GM21515 (cell line): ENCODE measurements around the gene ATP9B.
"Not testable (repeated sequence)": the region's sequence is repeated elsewhere in the genome, so short reads cannot be mapped to it uniquely, and the experiment has no call there.

ENCODE experiments used
- ATAC-seq: cut with Tn5 transposase; IDR thresholded peaks from one replicate; pipeline ENCODE4 v1.9.1; 2021; ENCODE audit not compliant: unreplicated experiment

ATP9B gene

GRCh38 chr18:79129120-79129519, 59.9 kb downstream of the ATP9B start:
- no peak for ATAC-seq

GRCh38 chr18:79133724-79134123, 64.5 kb downstream of the ATP9B start:
- ATAC-seq = no peak

DNA sequence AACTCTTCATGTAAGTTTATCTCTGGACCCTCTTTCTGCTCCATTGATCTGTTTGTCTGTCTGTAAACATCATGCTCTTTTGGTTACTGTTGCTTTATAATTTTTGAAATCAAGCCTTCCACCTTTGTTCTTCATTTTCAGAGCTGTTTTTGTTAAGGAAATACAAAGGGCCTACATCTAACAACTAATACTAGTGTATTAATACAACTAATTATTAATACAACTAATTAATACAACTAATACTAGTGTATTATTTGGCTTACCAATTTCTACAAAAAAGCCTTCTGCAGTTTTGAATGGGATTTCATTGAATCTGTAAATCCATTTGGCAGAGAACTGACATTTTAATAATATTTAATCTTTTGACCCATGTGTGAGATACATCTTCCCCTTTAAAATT, 66.7 kb downstream of the ATP9B start:
- ATAC-seq = no peak

- no peak for ATAC-seq
Measured at GRCh38 chr18:79136742-79137141, 67.5 kb downstream of the ATP9B start.

- no peak for ATAC-seq
Measured at GRCh38 chr18:79139206-79139605, 70.0 kb downstream of the ATP9B start.

DNA sequence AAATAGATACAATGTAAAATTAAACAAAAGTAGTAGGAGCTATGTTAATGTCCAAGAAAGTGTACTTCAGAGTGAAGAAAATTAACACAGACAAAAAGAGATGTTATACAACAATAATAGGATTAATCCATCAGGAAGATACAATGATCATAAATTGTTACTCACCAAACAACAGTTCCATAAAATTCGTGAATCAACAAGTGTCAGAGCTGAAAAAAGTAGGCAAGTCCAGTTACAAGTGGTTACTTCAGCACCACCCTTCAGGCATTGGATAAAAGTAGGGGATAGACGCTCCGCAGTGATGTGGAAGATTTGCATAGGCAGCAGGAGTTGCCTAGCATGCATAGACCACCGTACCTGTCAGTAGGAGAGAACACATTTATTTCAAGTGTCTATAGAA, 77.8 kb downstream of the ATP9B start:
- no peak for ATAC-seq

GRCh38 chr18:79151191-79151590, 82.0 kb downstream of the ATP9B start:
- no peak for ATAC-seq

GRCh38 chr18:79156327-79156726, 87.1 kb downstream of the ATP9B start:
- ATAC-seq = no peak

DNA sequence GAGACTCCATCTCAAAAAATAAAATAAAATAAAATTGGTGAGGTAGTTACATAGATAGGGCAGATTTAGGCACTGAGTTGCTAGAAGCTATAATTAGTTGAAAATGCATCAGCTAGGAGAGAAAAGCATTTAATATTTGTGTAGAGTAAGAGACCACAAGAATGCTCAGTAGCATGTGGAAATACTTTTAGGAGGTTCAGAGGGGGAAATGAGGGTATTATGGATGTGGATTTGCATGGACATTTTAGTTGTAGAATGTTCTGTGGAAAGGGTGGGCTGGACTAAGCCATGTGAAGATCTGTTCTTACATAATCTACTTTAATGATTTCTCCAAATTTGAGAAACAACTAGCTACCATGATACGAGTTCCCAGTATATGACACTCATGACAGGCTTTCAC, 95.5 kb downstream of the ATP9B start:
- ATAC-seq = no peak

DNA sequence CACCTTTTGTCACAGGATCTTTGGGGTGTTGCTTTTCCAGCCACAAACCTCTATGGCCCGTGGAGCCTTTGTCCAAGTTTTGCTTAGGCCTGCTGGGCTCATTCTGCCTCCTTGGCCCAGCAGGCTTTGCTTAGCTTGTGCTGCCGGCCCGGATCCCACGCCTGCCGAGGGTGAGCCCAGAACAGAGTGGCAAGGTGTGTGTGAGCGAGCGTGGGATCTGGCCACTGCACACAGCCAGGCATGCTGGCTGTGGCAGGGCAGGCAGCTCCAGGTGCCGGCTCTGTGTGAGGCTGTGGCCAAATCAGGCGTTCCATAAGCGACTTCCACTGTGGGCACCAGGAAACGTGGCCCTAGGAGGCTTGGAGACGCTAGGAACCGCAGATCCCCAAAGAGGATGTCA, 97.5 kb downstream of the ATP9B start:
- ATAC-seq = no peak

- no peak for ATAC-seq
Measured at GRCh38 chr18:79167526-79168190, 98.5 kb downstream of the ATP9B start.

- ATAC-seq = no peak
Measured at GRCh38 chr18:79169958-79170555, 100.9 kb downstream of the ATP9B start.

DNA sequence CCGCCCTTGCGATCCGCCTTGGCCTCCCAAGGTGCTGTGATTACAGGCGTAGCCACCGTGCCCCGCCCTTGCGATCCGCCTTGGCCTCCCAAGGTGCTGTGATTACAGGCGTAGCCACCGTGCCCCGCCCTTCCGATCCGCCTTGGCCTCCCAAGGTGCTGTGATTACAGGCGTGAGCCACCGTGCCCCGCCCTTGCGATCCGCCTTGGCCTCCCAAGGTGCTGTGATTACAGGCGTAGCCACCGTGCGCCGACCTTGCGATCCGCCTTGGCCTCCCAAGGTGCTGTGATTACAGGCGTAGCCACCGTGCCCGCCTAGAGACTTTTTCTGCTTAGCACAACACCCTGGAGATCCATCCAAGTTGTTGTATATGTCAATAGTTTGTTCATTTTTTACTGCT, 103.1 kb downstream of the ATP9B start:
- not testable (repeated sequence) for ATAC-seq

DNA sequence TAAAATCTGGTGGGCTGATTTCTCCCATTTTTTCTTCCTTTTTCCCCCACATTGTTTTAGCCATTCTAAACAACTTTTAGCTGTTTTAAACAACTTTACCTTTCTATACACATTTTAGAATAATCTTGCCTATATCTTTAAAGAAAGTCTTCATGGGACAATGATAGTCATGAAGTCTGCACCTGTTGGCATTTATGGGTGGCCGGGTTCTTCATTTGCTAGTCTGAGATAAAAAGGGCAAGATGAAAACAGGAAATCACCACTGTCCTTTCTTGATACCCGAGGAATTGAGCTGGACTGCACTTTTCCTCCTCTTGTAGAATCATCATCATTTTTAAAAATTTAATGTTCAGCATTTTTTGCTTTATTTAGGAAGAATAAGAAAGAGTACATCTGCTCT, 104.5 kb downstream of the ATP9B start:
- ATAC-seq = no peak

- no peak for ATAC-seq
Measured at GRCh38 chr18:79178113-79178531, 108.9 kb downstream of the ATP9B start.

GRCh38 chr18:79182047-79182713, 113.0 kb downstream of the ATP9B start:
- no peak for ATAC-seq

GRCh38 chr18:79185648-79186047, 116.5 kb downstream of the ATP9B start:
- ATAC-seq = no peak

DNA sequence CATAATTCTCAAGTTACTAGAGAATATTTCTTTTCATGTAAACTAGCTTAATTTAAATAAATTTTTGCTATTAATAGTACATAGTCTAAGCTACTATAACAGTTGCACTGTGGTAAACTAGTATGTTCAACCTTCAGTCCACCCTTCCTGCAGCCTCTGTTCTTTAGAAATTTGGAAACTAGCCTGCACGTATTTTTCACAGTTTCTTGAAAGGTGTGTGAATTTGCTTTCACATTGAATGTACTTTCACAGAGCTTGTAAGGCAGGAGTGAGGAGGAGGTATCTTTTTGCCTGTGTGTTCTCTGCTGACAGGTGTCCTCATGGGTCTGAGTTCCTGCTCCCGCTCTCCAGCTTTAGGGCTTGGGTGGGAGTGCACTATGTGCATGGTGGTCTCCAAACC, 117.5 kb downstream of the ATP9B start:
- peak; percentile 73 for ATAC-seq

- no peak for ATAC-seq
Measured at GRCh38 chr18:79187532-79188277, 118.5 kb downstream of the ATP9B start.

GRCh38 chr18:79191418-79191817, 122.2 kb downstream of the ATP9B start:
- ATAC-seq = no peak

- no peak for ATAC-seq
Measured at GRCh38 chr18:79191956-79192355, 122.8 kb downstream of the ATP9B start.

DNA sequence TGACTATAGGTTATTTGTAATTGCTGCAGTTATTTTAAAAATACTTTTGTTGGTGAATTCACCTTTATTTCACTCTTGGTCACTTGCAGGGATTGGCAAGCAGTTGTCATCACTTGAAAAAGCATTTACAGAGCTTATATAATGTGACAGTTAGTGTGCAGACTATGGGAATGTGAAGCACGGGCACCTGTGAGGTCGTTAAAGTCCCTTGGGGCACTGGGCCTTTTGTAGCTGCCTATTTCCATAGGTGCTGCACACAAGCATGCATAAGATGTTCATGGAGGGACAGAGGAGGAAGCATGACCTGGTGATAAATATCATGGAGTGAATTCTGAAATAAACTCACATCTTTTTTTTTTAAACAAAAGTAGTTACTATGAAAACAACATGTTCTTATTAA, 124.6 kb downstream of the ATP9B start:
- no peak for ATAC-seq
